H9 (cell line): ENCODE results near the gene TCEAL1. TPM values are rescaled to one million over a fixed set of nuclear protein-coding genes. Genes with fewer than 3 reads are reported as not detected.

ENCODE experiments used
- DNase-seq: peaks from one replicate; pipeline ENCODE4 v3.0.0-alpha.2; 2017
- H2AFZ ChIP-seq: one replicate; pipeline ENCODE4 v1.6.1; 2013; ENCODE audit warnings: mild to moderate bottlenecking, low read length, control low read depth, moderate library complexity
- H2AK5ac ChIP-seq: 2 replicates; pipeline ENCODE4 v1.6.1; 2013; ENCODE audit warnings: low read length, control low read depth, mixed read lengths; ENCODE audit not compliant: insufficient read length
- H2BK120ac ChIP-seq: one replicate; pipeline ENCODE4 v1.6.1; 2013; ENCODE audit warnings: low read depth, mild to moderate bottlenecking, low read length, control low read depth, inconsistent platforms; ENCODE audit not compliant: poor library complexity, severe bottlenecking
- H2BK12ac ChIP-seq: 2 replicates; pipeline ENCODE4 v1.6.1; 2013; ENCODE audit warnings: low read length, control low read depth, mixed read lengths, low read depth; ENCODE audit not compliant: insufficient read length
- H2BK15ac ChIP-seq: 2 replicates; pipeline ENCODE4 v1.6.1; 2013; ENCODE audit warnings: low read depth, low read length, control low read depth
- H2BK20ac ChIP-seq: one replicate; pipeline ENCODE4 v1.6.1; 2013; ENCODE audit warnings: low read depth, mild to moderate bottlenecking, low read length, control low read depth, inconsistent platforms; ENCODE audit not compliant: poor library complexity, severe bottlenecking
- H2BK5ac ChIP-seq: 2 replicates; pipeline ENCODE4 v1.6.1; 2013; ENCODE audit warnings: low read length, control low read depth, mixed read lengths; ENCODE audit not compliant: insufficient read length
- H3K14ac ChIP-seq: 2 replicates; pipeline ENCODE4 v1.6.1; 2013; ENCODE audit warnings: low read length, control low read depth; ENCODE audit not compliant: insufficient read depth
- H3K18ac ChIP-seq: 2 replicates; pipeline ENCODE4 v1.6.1; 2013; ENCODE audit warnings: low read depth, mild to moderate bottlenecking, mixed read lengths, low read length, control low read depth; ENCODE audit not compliant: insufficient read length
- H3K23ac ChIP-seq: 2 replicates; pipeline ENCODE4 v1.6.1; 2013; ENCODE audit warnings: low read length, control low read depth, mixed read lengths, low read depth; ENCODE audit not compliant: insufficient read length
- H3K23me2 ChIP-seq: 2 replicates; pipeline ENCODE4 v1.6.1; 2013; ENCODE audit warnings: low read depth, mild to moderate bottlenecking, mixed read lengths, low read length, control low read depth; ENCODE audit not compliant: insufficient read length, poor library complexity, severe bottlenecking
- H3K27ac ChIP-seq: 2 replicates; pipeline ENCODE4 v1.5.1; 2013; ENCODE audit warnings: low read length, control low read depth, mixed read lengths, low read depth; ENCODE audit not compliant: insufficient read length
- H3K27me3 ChIP-seq: 2 replicates; pipeline ENCODE4 v1.6.1; 2013; ENCODE audit warnings: low read length, control low read depth, inconsistent platforms; ENCODE audit not compliant: insufficient read depth
- H3K4ac ChIP-seq: 2 replicates; pipeline ENCODE4 v1.6.1; 2013; ENCODE audit warnings: low read depth, mild to moderate bottlenecking, control low read depth, inconsistent platforms, low read length, moderate library complexity
- H3K4me1 ChIP-seq: 2 replicates; pipeline ENCODE4 v1.6.1; 2013; ENCODE audit warnings: low read length, control low read depth, inconsistent platforms; ENCODE audit not compliant: insufficient read depth
- H3K4me2 ChIP-seq: 2 replicates; pipeline ENCODE4 v1.6.1; 2013; ENCODE audit warnings: low read length, control low read depth, mixed read lengths; ENCODE audit not compliant: insufficient read length, insufficient read depth
- H3K56ac ChIP-seq: 2 replicates; pipeline ENCODE4 v1.6.1; 2013; ENCODE audit warnings: low read depth, mild to moderate bottlenecking, mixed read lengths, low read length, control low read depth; ENCODE audit not compliant: insufficient read length
- H3K79me1 ChIP-seq: 2 replicates; pipeline ENCODE4 v1.6.1; 2013; ENCODE audit warnings: low read depth, mild to moderate bottlenecking, moderate library complexity, low read length, control low read depth, inconsistent platforms; ENCODE audit not compliant: insufficient read depth, poor library complexity, severe bottlenecking
- H3K79me2 ChIP-seq: 2 replicates; pipeline ENCODE4 v1.6.1; 2013; ENCODE audit warnings: low read length, control low read depth, inconsistent platforms; ENCODE audit not compliant: insufficient read depth
- H3K9ac ChIP-seq: 2 replicates; pipeline ENCODE4 v1.6.1; 2013; ENCODE audit warnings: low read length, control low read depth, mixed read lengths; ENCODE audit not compliant: insufficient read length; ENCODE audit errors: extremely low read depth
- H3K9me3 ChIP-seq: one replicate; pipeline ENCODE4 v1.6.1; 2013; ENCODE audit warnings: low read depth, low read length, inconsistent platforms; ENCODE audit not compliant: control insufficient read depth
- H3T11ph ChIP-seq: one replicate; pipeline ENCODE4 v1.6.1; 2013; ENCODE audit warnings: mild to moderate bottlenecking, low read length, control low read depth, inconsistent platforms
- H4K20me1 ChIP-seq: one replicate; pipeline ENCODE4 v1.6.1; 2013; ENCODE audit not compliant: control insufficient read depth, insufficient read length, insufficient read depth
- H4K5ac ChIP-seq: 2 replicates; pipeline ENCODE4 v1.6.1; 2013; ENCODE audit warnings: low read depth, mild to moderate bottlenecking, mixed read lengths, low read length, control low read depth; ENCODE audit not compliant: insufficient read length
- H4K8ac ChIP-seq: replicated peaks from 2 replicates; pipeline ENCODE4 v1.6.1; 2013; ENCODE audit warnings: low read length, control low read depth, mixed read lengths, low read depth; ENCODE audit not compliant: insufficient read length
- H4K91ac ChIP-seq: 2 replicates; pipeline ENCODE4 v1.6.1; 2013; ENCODE audit warnings: low read depth, mild to moderate bottlenecking, moderate library complexity, mixed read lengths, low read length, control low read depth; ENCODE audit not compliant: insufficient read length
- H3K27ac Mint-ChIP-seq, 3 experiments: 2 replicates in 2 of 3; 3 replicates in 1 of 3; pipeline ENCODE4 v1.8.0; 2020 to 2021; ENCODE audit warnings: mixed read lengths in 3 of 3, mild to moderate bottlenecking in 1 of 3, moderate library complexity in 1 of 3
- H3K27me3 Mint-ChIP-seq: 2 replicates; pipeline ENCODE4 v1.8.0; 2021; ENCODE audit warnings: low read depth, mild to moderate bottlenecking, moderate library complexity, mixed read lengths
- H3K36me3 Mint-ChIP-seq, 3 experiments: 2 replicates in 2 of 3; 3 replicates in 1 of 3; pipeline ENCODE4 v1.8.0; 2020 to 2021; ENCODE audit warnings: low read depth in 3 of 3, mixed read lengths in 3 of 3; ENCODE audit not compliant: insufficient read depth in 1 of 3
- H3K4me1 Mint-ChIP-seq, 2 experiments: 2 replicates each; pipeline ENCODE4 v1.8.0; 2020; ENCODE audit warnings: mixed read lengths in 2 of 2
- H3K4me3 Mint-ChIP-seq, 2 experiments: 2 replicates in 1 of 2; 3 replicates in 1 of 2; pipeline ENCODE4 v1.8.0; 2020 to 2021; ENCODE audit warnings: mild to moderate bottlenecking in 2 of 2, mixed read lengths in 2 of 2, moderate library complexity in 1 of 2
- H3K9me3 Mint-ChIP-seq, 2 experiments: 2 replicates in 1 of 2; 3 replicates in 1 of 2; pipeline ENCODE4 v1.8.0; 2020; ENCODE audit warnings: mild to moderate bottlenecking in 2 of 2, mixed read lengths in 2 of 2, moderate library complexity in 1 of 2
- CTCF ChIP-seq: fragments of 200-600 bp; sonication (generic); conservative IDR thresholded peaks from 3 replicates; pipeline ENCODE4 v1.8.0; 2021; ENCODE audit warnings: antibody characterized with exemption, mild to moderate bottlenecking
- WGBS: extraction: QIAGEN DNeasy Blood & Tissue Kit; methylation state at CpG from one replicate; pipeline ENCODE4 v1.1.7; 2013; ENCODE audit warnings: missing lambda C conversion rate, low lambda C conversion rate, mixed read lengths; ENCODE audit not compliant: insufficient read length; ENCODE audit errors: extremely low coverage; 5-methylcytosine and 5-hydroxymethylcytosine counted together
- total RNA-seq: library from RNA; stranded (reverse); gene quantifications from 2 replicates; pipeline ENCODE4 v1.2.1, GENCODE V29; 2021

Gene TCEAL1
- total RNA-seq, 1 experiment from 2014 or later = 3.0 TPM

GRCh38 chrX:103678199-103678993 lies 49.6 kb downstream of the TCEAL1 start:
- Histone ChIP-seq H3K27me3 (no peaks in the 10 kb centered on the region), H2BK12ac (no peak overlapping the region), H3K56ac (no peak overlapping the region), H3K9ac (no peak overlapping the region), H3K23me2 (no peaks in the 10 kb centered on the region), H2BK20ac (no peak overlapping the region), H3K9me3 (no peaks in the 10 kb centered on the region), H2BK15ac (no peak overlapping the region), H3K79me2 (no peaks in the 10 kb centered on the region), H3K4ac (no peak overlapping the region), H3K4me1 (no peaks in the 10 kb centered on the region), H2AK5ac (no peak overlapping the region), H4K20me1 (no peaks in the 10 kb centered on the region), H4K8ac (no peak overlapping the region), H3K14ac (no peak overlapping the region), H4K5ac (no peak overlapping the region), H2BK120ac (no peak overlapping the region), H4K91ac (no peak overlapping the region), H3K79me1 (peaks cover 4% of the 10 kb centered on the region), H3K27ac (no peak overlapping the region), H2AFZ (no peak overlapping the region), H3K18ac (no peak overlapping the region), H3K23ac (no peak overlapping the region), H3K4me2 (no peak overlapping the region), H2BK5ac (no peak overlapping the region), H3T11ph (no peak overlapping the region)
- no CpG with 5 or more reads among the region's 5 CpGs for WGBS
- no peak for TF ChIP-seq CTCF
- Mint-ChIP-seq H3K4me3 (no peak overlapping the region), H3K4me1 (peaks cover 2 to 12% of the 10 kb centered on the region in 2 experiments; a peak in 1 of 4 replicates), H3K9me3 (peaks cover 0 to 19% of the 10 kb centered on the region in 2 experiments; a peak in 2 of 5 replicates), H3K36me3 (peaks cover 11 to 72% (median 50%) of the 10 kb centered on the region in 3 experiments; a peak in 6 of 7 replicates), H3K27me3 (no peaks in the 10 kb centered on the region), H3K27ac (peak overlapping the region in 1 of 3 experiments; percentile 52; a peak in 2 of 7 replicates)
- no peak for DNase-seq

Other genes starting within 250 kb of the TCEAL1 start
- not detected in 2 replicates for gene RAB40A, start 109.5 kb upstream of the TCEAL1 start, total RNA-seq
- 49.9 and 53.0 TPM in 2 replicates for gene TCEAL4, start 43.5 kb upstream of the TCEAL1 start, total RNA-seq
- gene TCEAL3, start 21.0 kb upstream of the TCEAL1 start, total RNA-seq = 10.3 and 11.1 TPM in 2 replicates
- 367 and 378 TPM in 2 replicates for gene MORF4L2, start 57.7 kb downstream of the TCEAL1 start, total RNA-seq
- gene TMEM31, start 81.9 kb downstream of the TCEAL1 start, total RNA-seq = 0.55 and 0.64 TPM in 2 replicates
- gene PLP1, start 147.9 kb downstream of the TCEAL1 start, total RNA-seq = 86.3 and 88.3 TPM in 2 replicates
- gene RAB9B, start 203.3 kb downstream of the TCEAL1 start, total RNA-seq = 0.15 and 0.31 TPM in 2 replicates